Measurements from ENCODE around the gene ANKS1B. TPM values are rescaled to one million over a fixed set of nuclear protein-coding genes. Genes with fewer than 3 reads are reported as not detected.

The ANKS1B gene
- total RNA-seq, 4 donors from 2014 or later = 1.5 to 5.5 (median 4.4) TPM

- no peak for TF ChIP-seq CTCF (IDR thresholded peaks at IDR 0.05)
- no peak for TF ChIP-seq POLR2A (IDR thresholded peaks at IDR 0.05)
- DNase-seq (ENCODE audit: low spot score in 2 of 2) = no peak
- intact Hi-C loops (cut with DNase I; ENCODE audit: low total_unique reads) = no loop called here
- H3K4me3 ChIP-seq (ENCODE audit: low read depth, poor library complexity, severe bottlenecking) = no peak overlapping the region
Measured at GRCh38 chr12:99436584-99436983, 548.2 kb downstream of the ANKS1B start.

GRCh38 chr12:99435095-99435791 is 549.5 kb downstream of the ANKS1B start:
- H3K4me3 ChIP-seq (ENCODE audit: low read depth, poor library complexity, severe bottlenecking) = no peak overlapping the region
- TF ChIP-seq CTCF (IDR thresholded peaks at IDR 0.05) (no peak), POLR2A (IDR thresholded peaks at IDR 0.05) (no peak)
- intact Hi-C loops (cut with DNase I; ENCODE audit: low total_unique reads) = no loop called here
- no peak for DNase-seq (ENCODE audit: low spot score in 2 of 2)
- 83 to 84% methylated on average over 1 of the region's 1 CpG for WGBS, 2 donors

- no peak for DNase-seq (ENCODE audit: low spot score in 2 of 2)
- 86 to 98% methylated on average over 1 of the region's 1 CpG for WGBS, 2 donors
- no peak overlapping the region for H3K4me3 ChIP-seq (ENCODE audit: low read depth, poor library complexity, severe bottlenecking)
- intact Hi-C loops (cut with DNase I; ENCODE audit: low total_unique reads) = no loop called here
- TF ChIP-seq POLR2A (IDR thresholded peaks at IDR 0.05) = no peak
- TF ChIP-seq CTCF (IDR thresholded peaks at IDR 0.05) = no peak
Measured at GRCh38 chr12:99433155-99433554, 551.6 kb downstream of the ANKS1B start.

- DNase-seq (ENCODE audit: low spot score in 2 of 2) = no peak
- intact Hi-C loops (cut with DNase I; ENCODE audit: low total_unique reads) = no loop called here
- TF ChIP-seq POLR2A (IDR thresholded peaks at IDR 0.05) = no peak
- no peak for TF ChIP-seq CTCF (IDR thresholded peaks at IDR 0.05)
- H3K4me3 ChIP-seq (ENCODE audit: low read depth, poor library complexity, severe bottlenecking) = no peak overlapping the region
- 56 to 64% methylated on average over 2 of the region's 2 CpGs for WGBS, 2 donors
Measured at GRCh38 chr12:99431203-99431602, 553.5 kb downstream of the ANKS1B start.

- intact Hi-C loops (cut with DNase I; ENCODE audit: low total_unique reads) = no loop called here
- WGBS, 2 donors = 72 to 75% methylated on average over 2 of the region's 2 CpGs
- H3K4me3 ChIP-seq (ENCODE audit: low read depth, poor library complexity, severe bottlenecking) = no peak overlapping the region
- no peak for TF ChIP-seq POLR2A (IDR thresholded peaks at IDR 0.05)
- TF ChIP-seq CTCF (IDR thresholded peaks at IDR 0.05) = no peak
- DNase-seq (ENCODE audit: low spot score in 2 of 2) = no peak
Measured at GRCh38 chr12:99427104-99427503, 557.6 kb downstream of the ANKS1B start.

GRCh38 chr12:99418379-99418778 is 566.4 kb downstream of the ANKS1B start:
- intact Hi-C loops (cut with DNase I; ENCODE audit: low total_unique reads) = no loop called here
- no peak for DNase-seq (ENCODE audit: low spot score in 2 of 2)
- TF ChIP-seq CTCF (IDR thresholded peaks at IDR 0.05) (no peak), POLR2A (IDR thresholded peaks at IDR 0.05) (no peak)
- WGBS, 2 donors = 31 to 68% methylated on average over 3 of the region's 3 CpGs
- no peak overlapping the region for H3K4me3 ChIP-seq (ENCODE audit: low read depth, poor library complexity, severe bottlenecking)
